ENCODE results near the gene EFCAB9. TPM values are rescaled to one million over a fixed set of nuclear protein-coding genes. Genes with fewer than 3 reads are reported as not detected.

EFCAB9 gene
- polyA plus RNA-seq, 3 donors, result not detected

DNA sequence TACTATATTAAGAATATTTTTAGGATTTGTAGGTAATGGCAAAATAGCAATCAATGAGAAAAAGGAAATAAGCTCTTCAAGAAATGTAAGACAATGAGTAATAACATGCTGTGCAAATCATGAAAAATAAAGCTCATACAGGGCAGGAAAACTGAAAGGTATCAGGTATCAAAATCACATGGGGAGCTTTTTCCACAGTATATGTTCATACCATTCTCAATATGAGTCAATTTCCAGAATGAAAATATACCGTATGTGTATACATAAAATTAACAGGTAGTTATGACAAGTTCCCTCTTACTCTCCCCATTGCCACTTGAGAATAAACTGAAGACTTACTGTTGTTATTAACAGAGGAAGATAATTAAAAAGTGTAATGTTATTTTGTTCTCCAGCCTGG lies 35.9 kb downstream of the EFCAB9 start:
- intact Hi-C loops (cut with micrococcal nuclease), result no loop called here
- H3K27ac Mint-ChIP-seq, result no peak overlapping the region
- no peak overlapping the region for H3K9ac ChIP-seq (ENCODE audit: insufficient read depth, low read length, poor library complexity, severe bottlenecking)
- no peak overlapping the region for H3K4me3 ChIP-seq (replicated peaks in 1 of 3; ENCODE audit: low read depth in 2 of 3, low read length in 3 of 3)
- H3K4me1 Mint-ChIP-seq, result peaks cover 2% of the 10 kb centered on the region
- H3K27me3 ChIP-seq (ENCODE audit: control insufficient read depth in 2 of 2, insufficient read depth in 2 of 2, low read length in 2 of 2), result no peaks in the 10 kb centered on the region
- H3K9me3 ChIP-seq (replicated peaks in 1 of 2; ENCODE audit: control insufficient read depth in 1 of 2, insufficient read depth in 1 of 2, low read length in 2 of 2), result no peaks in the 10 kb centered on the region
- H3K4me1 ChIP-seq (ENCODE audit: control insufficient read depth in 1 of 2, insufficient read depth in 2 of 2, low read length in 2 of 2), result peaks cover under 1 to 2% of the 10 kb centered on the region in 2 donors
- DNase-seq, result no peak
- H3K9me3 Mint-ChIP-seq, result no peaks in the 10 kb centered on the region
- no peaks in the 10 kb centered on the region for H3K79me2 ChIP-seq (ENCODE audit: insufficient read depth, low read length)
- no peak for TF ChIP-seq CTCF (IDR thresholded peaks at IDR 0.05)
- no peaks in the 10 kb centered on the region for H3K27me3 Mint-ChIP-seq (ENCODE audit: low read depth in 3 of 3)
- H2AFZ ChIP-seq (ENCODE audit: insufficient read depth, low read depth, low read length, poor library complexity, severe bottlenecking), result no peak overlapping the region
- H3K4me3 Mint-ChIP-seq, result no peak overlapping the region
- WGBS (ENCODE audit: insufficient coverage), result no CpG with 5 or more reads among the region's 1 CpG
- H3K4me2 ChIP-seq (replicated peaks; ENCODE audit: extremely low read depth, low read length, poor library complexity, severe bottlenecking), result no peak overlapping the region
- H3K36me3 Mint-ChIP-seq, result peaks cover 47 to 57% of the 10 kb centered on the region in 2 donors
- H3K27ac ChIP-seq (ENCODE audit: low read depth in 1 of 2, low read length in 2 of 2), result no peak overlapping the region
- H4K20me1 ChIP-seq (ENCODE audit: insufficient read depth, low read length), result no peaks in the 10 kb centered on the region
- H3K36me3 ChIP-seq (replicated peaks in 1 of 2; ENCODE audit: control insufficient read depth in 1 of 2, insufficient read depth in 2 of 2, low read length in 2 of 2), result peaks cover 8 to 51% of the 10 kb centered on the region in 2 donors

- no peak overlapping the region for H2AFZ ChIP-seq (ENCODE audit: insufficient read depth, low read depth, low read length, poor library complexity, severe bottlenecking)
- Mint-ChIP-seq H3K9me3 (no peaks in the 10 kb centered on the region), H3K4me3 (no peak overlapping the region), H3K4me1 (peaks cover 23% of the 10 kb centered on the region), H3K27ac (no peak overlapping the region), H3K36me3 (peaks cover 34 to 41% of the 10 kb centered on the region in 2 donors), H3K27me3 (ENCODE audit: low read depth in 3 of 3) (no peaks in the 10 kb centered on the region)
- no peak for TF ChIP-seq CTCF (IDR thresholded peaks at IDR 0.05)
- H3K9ac ChIP-seq (ENCODE audit: insufficient read depth, low read length, poor library complexity, severe bottlenecking), result no peak overlapping the region
- 100% methylated on average over 2 of the region's 4 CpGs for WGBS (ENCODE audit: insufficient coverage)
- no peak overlapping the region for H3K27ac ChIP-seq (ENCODE audit: low read depth in 1 of 2, low read length in 2 of 2)
- H3K36me3 ChIP-seq (replicated peaks in 1 of 2; ENCODE audit: control insufficient read depth in 1 of 2, insufficient read depth in 2 of 2, low read length in 2 of 2), result peaks cover 6 to 38% of the 10 kb centered on the region in 2 donors
- H3K9me3 ChIP-seq (replicated peaks in 1 of 2; ENCODE audit: control insufficient read depth in 1 of 2, insufficient read depth in 1 of 2, low read length in 2 of 2), result no peaks in the 10 kb centered on the region
- H3K79me2 ChIP-seq (ENCODE audit: insufficient read depth, low read length), result no peaks in the 10 kb centered on the region
- H3K27me3 ChIP-seq (ENCODE audit: control insufficient read depth in 2 of 2, insufficient read depth in 2 of 2, low read length in 2 of 2), result no peaks in the 10 kb centered on the region
- DNase-seq, result no peak
- no peak overlapping the region for H3K4me3 ChIP-seq (replicated peaks in 1 of 3; ENCODE audit: low read depth in 2 of 3, low read length in 3 of 3)
- H4K20me1 ChIP-seq (ENCODE audit: insufficient read depth, low read length), result no peaks in the 10 kb centered on the region
- H3K4me2 ChIP-seq (replicated peaks; ENCODE audit: extremely low read depth, low read length, poor library complexity, severe bottlenecking), result no peak overlapping the region
- intact Hi-C loops (cut with micrococcal nuclease), result no loop called here
- peaks cover 13 to 17% of the 10 kb centered on the region in 2 donors for H3K4me1 ChIP-seq (ENCODE audit: control insufficient read depth in 1 of 2, insufficient read depth in 2 of 2, low read length in 2 of 2)
Observed at GRCh38 chr5:172234031-172234430, 40.1 kb downstream of the EFCAB9 start.

All from CD14-positive monocyte (primary cell).